HG02763 (cell line): ENCODE results near the gene MS4A3.
"Not testable (repeated sequence)": the region's sequence is repeated elsewhere in the genome, so short reads cannot be mapped to it uniquely, and the experiment has no call there.

ENCODE experiments used
- ATAC-seq: cut with Tn5 transposase; IDR thresholded peaks from one replicate; pipeline ENCODE4 v1.9.1; 2021; ENCODE audit warnings: mild to moderate bottlenecking, moderate library complexity; ENCODE audit not compliant: unreplicated experiment

MS4A3 gene, protein sequence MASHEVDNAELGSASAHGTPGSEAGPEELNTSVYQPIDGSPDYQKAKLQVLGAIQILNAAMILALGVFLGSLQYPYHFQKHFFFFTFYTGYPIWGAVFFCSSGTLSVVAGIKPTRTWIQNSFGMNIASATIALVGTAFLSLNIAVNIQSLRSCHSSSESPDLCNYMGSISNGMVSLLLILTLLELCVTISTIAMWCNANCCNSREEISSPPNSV

DNA sequence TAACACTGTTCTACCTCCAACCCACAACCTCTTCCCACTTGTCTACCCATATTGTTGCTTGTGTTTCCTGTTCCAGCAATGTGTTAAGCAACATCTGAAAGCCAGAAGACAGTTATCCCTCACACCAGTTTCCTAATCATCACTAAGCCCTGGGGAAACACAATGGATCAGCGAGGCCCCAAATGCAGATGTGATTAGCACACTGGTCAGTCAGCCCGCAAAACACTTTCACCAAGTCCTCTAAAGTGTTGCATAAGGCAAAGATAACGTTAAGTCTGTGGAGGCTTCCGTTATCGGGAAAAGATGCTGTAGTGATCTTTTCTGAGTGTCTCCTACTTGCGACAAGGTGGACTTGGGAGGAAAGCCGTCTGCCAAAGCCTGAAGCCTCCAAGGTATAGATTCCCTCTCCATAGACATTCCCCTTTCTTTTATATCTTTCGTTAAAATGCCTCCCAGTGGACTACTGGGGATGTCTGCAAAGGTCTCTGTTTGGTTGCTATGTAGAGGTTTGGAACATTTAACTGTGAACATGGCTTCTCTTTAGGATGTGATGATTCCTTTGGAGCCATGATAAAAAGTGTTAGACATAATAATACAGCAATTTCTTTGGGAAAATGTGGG lies at the start of gene MS4A3:
Gene MS4A3 (plus strand): TSS at position 317 of the 621 bp plus-strand sequence. CDS start 4,496 bp downstream, outside the sequence.
- no peak for ATAC-seq

DNA sequence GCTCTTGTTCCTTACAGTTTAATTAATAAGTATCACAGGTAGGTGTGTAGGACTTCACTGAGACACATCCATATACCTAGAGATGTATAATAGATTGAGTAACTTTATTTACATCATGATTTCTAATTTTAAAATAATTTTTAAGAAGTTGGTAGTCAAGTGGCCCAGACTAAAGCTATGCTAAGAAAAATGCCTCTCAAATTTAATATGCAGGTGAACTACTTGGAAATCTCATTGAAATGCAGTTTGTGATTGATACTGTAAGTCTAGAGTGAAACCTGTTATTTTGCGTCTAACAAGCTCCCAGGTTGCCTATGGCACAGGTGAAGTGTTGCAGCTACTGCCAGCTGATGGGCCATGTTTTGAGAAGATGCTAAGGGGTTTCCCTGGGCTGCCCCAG lies 39.6 kb upstream of the MS4A3 start, which contains the start of gene OOSP4B:
Gene OOSP4B (plus strand): TSS at position 301 of the 400 bp plus-strand sequence.
- ATAC-seq, result no peak

DNA sequence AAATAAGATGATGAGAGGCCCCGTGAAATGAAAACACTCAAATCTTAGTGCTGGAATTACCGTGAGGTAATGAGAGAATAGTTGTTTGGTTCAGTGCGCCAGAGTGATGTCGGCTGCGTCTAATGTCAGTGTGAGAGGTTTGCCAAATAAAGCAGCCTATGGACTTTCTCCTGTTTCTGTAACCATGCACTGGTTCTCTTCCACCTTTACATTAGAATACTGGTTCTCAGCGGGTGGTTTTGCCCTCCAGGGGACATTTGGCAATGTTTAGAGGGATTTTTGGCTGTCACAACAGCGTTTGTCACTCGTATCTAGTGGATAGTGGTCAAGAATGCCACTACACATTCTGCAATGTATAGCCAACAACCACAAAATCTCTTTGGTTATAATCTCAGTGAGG lies 38.4 kb upstream of the MS4A3 start:
- ATAC-seq, result no peak

DNA sequence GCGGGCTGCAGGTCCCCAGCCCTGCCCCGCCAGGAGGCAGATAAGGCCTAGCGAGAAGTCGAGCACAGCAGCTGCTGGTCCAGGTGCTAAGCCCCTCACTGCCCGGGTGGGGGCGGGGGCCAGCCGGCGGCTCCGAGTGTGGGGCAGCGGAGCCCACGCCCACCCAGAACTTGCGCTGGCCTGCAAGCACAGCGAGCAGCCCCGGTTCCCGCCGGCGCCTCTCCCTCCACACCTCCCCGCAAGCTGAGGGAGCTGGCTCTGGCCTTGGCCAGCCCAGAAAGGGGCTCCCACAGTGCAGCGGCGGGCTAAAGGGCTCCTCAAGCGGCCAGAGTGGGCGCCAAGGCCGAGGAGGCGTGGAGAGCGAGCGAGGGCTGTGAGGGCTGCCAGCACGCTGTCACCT lies 36.1 kb upstream of the MS4A3 start:
- not testable (repeated sequence) for ATAC-seq

DNA sequence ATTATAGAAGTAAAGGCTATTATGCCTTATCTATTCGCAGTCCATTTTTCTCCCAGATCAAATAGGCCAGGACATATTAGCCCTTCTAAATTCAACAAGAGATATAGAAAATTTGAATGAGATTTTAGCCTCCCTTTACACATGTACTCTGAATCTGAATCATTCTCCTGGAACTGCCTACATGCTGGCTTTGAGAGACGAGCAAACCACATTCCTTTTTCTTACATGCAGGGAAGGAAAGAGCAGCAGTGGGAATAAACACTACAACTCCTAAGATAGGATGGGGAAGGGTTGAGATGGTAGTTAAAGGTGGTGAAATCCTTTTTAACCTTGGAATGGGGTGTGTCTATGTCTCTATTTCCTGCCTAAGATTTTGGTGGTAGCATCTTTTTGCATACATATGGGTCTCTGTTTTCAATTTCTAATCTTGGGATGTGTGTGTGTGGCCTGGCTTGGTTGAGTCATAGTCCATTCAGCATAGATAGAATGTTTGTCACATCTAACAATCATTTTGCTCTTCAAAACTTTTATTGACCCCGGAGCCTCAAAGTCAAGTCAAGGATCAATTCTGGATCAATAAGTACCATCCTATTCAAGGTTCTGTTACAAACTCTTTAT lies 27.3 kb upstream of the MS4A3 start:
- no peak for ATAC-seq

DNA sequence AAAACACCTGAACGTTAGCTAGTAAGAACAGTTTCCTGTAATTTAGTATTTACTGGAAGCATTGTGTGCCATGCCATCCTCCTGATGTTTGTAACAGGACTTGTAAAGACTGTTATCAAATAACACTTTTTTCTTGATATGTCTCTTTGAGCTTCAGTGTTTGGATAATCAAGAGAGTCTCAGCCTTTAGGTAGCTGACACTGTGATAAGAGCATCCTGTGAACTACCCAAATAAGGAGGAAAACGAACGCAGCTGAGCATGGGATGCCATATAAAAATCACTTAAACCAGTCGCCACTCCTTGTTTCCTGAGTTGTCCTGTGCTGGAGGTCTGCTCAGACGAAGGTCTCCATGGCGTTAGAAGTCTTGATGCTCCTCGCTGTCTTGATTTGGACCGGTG lies 16.4 kb upstream of the MS4A3 start, which contains the start of gene OOSP2:
Gene OOSP2 (plus strand): TSS at position 301 of the 400 bp plus-strand sequence. CDS start 51 bp downstream, at position 352.
- no peak for ATAC-seq

DNA sequence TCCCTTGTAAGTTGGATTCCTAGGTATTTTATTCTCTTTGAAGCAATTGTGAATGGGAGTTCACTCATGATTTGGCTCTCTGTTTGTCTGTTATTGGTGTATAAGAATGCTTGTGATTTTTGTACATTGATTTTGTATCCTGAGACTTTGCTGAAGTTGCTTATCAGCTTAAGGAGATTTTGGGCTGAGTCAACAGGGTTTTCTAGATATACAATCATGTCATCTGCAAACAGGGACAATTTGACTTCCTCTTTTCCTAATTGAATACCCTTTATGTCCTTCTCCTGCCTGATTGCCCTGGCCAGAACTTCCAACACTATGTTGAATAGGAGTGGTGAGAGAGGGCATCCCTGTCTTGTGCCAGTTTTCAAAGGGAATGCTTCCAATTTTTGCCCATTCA lies 6.0 kb upstream of the MS4A3 start:
- not testable (repeated sequence) for ATAC-seq

DNA sequence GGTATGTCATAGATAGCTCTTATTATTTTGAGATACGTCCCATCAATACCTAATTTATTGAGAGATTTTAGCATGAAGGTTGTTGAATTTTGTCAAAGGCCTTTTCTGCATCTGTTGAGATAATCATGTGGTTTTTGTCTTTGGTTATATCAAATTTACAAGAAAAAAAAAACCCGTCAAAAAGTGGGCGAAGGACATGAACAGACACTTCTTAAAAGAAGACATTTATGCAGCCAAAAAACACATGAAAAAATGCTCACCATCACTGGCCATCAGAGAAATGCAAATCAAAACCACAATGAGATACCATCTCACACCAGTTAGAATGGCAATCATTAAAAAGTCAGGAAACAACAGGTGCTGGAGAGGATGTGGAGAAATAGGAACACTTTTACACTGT lies 5.6 kb upstream of the MS4A3 start:
- ATAC-seq, result not testable (repeated sequence)

DNA sequence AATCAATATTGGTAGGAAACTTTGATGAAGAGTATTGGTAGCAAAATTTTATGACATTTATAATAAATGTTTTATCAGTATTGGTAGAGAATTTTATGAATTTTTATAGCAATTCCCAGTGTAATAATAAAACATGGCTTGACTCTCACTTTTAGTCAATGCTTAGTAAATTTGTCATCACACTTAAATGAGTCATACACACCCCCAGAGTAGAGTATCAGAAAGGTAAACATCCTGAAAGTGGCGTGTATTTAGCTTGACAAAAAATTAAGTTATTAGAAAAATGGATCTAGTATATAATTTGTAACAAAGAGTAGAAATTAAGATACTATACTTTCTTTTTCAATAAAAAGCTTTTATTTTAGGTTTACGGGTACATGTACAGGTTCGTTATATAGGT lies 2.6 kb downstream of the MS4A3 start:
- no peak for ATAC-seq

DNA sequence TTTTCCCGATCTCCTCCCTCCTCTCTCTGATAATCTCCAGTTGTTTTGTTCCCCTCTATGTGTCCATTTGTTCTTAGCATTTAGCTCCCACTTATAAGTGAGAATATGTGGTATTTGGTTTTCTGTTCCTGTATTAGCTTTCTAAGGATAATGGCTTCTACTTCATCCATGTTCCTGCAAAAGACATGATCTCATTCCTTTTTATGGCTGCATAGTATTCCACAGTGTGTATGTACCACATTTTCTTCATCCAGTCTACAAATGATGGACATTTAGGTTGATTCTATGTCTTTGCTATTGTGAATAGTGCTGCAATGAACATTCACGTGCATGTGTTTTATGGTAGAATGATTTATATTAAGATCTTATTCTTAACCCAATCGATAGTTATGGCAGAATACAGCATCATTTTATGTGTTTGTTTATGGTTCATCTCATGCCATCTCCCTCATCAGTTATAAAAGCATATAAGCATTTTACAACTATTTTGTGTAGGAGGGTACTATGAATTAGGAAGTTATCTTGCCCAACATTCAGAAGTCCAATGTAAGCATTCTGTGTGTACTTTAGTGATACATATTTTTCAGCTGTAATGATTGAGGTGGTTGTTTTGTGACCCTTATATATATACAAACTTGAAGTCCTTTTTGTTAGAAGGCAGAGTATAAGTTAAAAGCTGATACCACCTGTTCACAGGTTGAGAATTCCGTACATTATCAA lies 3.2 kb downstream of the MS4A3 start:
- no peak for ATAC-seq

DNA sequence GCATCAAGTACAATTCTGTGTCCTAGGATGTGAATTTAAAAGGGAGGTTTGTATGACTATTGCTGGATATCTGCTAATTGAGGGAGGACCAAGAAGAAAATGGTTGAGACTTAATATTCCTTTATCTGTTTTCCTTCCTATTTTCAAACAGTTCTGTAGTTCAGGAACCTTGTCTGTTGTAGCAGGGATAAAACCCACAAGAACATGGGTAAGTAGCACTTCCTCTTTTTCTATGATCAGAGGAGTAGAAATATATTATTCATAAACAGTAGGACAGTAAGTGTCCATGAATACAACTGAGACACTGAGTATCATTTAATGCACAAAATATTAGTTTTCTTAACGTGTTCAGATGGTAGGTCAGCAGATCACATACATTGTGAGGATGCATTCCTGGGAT lies 7.6 kb downstream of the MS4A3 start:
- ATAC-seq, result no peak

DNA sequence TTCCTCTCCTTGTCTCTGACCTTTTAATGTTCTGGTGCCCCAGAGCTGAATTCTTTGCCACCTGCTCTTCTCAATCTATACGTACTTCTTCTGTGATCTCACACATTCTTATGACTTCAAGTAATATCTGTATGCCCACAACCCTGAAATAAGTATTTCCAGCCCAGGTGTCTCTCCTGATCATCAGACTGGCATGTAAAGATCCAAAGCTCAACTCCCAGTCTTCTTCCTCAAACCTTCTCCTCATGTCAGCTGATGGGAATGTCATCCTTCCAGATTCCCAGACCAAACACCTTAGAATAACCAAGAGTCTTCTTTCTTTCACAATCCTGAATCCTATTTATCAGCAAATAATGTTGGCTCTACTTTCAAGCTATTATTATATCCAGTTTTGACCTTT lies 9.3 kb downstream of the MS4A3 start:
- ATAC-seq, result no peak

DNA sequence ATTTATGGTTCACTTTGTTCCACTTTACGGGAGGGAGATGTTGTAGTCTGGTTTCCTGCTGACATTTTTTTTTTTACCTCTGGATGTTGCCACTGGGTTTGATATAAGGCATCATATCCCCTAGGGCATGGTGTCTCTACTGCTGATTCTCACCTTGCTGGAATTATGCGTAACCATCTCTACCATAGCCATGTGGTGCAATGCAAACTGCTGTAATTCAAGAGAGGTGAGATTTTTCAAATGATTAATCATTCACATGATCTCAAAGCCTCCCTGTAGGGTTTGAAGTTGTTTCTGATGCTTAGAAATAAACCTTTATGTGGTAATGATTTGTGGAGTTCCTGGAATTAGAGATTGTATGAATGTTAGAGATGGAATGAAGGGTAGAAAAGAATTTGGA lies 13.0 kb downstream of the MS4A3 start:
- no peak for ATAC-seq

DNA sequence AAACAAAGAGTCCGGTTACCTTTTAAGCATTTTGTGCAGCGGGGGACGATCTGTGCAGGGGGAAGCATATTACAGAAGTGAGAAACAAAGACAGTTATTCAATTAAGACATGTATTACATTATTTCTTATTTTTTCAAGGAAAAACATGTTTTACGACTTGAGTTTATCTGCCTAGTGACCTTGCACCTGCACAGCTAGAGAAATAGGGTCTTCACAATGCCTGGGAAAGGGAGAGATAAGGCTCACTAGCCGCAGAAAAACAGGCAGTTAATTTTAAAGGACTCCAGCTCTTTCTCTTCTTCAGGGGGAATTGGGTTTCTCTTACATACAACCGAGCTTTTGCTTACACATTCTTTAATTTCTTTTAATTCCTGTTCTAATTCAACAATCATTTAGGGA lies 15.2 kb downstream of the MS4A3 start:
- not testable (repeated sequence) for ATAC-seq

DNA sequence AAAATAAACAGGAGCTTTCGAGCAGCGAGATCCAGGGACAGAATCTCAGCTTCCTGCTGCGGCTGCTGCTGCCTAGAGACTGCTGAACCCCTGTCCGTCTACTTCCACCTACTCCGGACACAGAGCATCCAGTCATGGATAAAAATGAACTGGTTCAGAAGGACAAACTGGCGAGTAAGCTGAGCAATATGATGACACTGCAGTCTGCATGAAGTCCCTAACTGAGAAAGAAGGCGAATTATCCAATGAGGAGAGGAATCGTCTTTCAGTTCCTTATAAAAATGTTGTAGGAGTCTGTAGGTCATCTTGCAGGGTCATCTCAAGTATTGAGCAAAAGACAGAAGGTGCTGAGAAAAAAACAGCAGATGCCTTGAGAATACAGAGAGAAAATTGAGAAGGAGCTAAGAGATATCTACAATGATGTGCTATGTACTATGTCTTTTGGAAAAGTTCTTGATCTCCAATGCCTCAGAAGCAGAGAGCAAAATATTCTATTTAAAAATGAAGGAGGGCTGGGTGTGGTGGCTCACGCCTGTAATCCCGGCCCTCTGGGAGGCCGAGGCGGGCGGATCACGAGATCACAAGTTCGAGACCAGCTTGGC lies 20.9 kb downstream of the MS4A3 start:
- no peak for ATAC-seq

DNA sequence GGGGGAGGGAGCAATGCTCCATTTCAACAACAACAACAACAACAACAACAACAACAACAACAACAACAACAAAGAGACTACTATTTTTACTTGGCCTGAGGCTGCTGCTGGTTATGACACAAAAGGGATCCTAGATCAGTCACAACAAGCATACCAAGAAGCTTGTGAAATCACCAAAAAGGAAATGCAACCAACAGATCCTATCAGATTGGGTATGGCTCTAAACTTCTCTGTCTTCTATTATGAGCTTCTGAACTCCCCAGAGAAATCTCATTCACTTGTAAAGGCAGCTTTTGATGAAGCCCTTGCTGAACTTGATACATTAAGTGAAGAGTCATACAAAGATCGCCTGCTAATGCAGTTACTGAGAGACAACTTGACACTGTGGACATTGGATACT lies 21.5 kb downstream of the MS4A3 start:
- ATAC-seq, result no peak

DNA sequence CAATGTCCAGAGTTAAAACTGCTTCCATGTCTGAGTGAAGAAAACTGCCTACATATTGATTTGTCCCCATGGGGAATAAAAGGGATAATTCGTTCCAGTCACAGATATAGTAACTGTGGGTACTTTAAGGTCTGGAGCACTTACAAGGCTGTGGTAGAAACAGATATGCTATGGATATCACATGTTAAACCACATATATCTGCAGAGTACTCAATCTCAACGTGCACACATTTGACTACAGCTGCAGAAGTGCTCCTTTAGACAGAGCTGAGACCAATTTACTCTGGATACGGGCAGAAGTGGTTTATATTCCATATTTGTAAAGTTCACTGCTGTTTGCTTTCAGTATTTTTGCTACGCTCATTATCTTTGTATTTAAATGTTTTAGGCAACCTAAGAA lies 22.3 kb downstream of the MS4A3 start:
- ATAC-seq, result no peak

DNA sequence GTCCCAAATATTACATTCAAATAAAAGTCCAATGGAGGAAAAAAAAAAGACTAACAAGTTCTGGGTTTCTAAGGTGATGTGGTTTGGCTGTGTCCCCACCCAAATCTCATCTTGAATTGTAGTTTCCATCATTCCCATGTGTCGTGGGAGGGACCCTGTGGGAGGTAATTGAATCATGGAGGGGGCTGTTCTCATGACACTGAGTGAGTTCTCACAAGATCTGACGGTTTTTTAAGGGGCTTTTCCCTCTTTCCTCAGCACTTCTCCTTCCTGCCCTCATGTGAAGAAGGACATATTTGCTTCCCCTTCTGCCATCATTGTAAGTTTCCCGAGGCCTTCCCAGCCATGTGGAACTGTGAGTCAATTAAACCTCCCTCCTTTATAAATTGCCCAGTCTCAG lies 24.1 kb downstream of the MS4A3 start:
- no peak for ATAC-seq

DNA sequence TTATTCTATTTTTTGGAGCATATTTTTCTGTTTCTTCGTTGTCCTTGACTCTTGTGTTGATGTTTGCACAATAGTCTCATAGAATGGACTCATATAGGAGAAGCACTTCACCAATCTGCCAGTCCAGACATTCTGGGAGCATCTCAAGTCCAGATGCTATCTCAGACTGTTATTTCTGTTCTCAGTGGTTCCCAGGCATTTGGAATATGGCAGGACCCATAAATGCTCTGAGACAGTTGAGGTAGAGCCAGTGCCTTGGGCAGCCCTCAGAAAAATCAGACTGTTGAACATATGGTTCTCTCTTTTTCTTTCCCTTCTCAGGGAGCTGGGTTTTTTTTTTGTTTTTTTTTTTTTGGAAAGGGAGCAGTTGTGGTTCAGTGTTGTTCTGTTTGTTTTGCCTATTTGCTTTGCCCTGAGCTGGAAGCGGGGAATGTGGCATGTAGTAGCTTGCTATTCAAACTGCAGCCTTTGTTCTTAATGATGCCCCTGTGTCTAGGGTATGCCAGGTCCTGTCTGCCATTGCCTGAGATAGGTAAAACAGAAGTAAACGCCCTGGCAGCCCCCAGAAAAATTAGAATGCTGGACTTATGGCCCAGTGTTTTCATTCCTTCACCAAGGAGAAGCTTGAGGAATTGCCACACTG lies 28.3 kb downstream of the MS4A3 start:
- no peak for ATAC-seq

DNA sequence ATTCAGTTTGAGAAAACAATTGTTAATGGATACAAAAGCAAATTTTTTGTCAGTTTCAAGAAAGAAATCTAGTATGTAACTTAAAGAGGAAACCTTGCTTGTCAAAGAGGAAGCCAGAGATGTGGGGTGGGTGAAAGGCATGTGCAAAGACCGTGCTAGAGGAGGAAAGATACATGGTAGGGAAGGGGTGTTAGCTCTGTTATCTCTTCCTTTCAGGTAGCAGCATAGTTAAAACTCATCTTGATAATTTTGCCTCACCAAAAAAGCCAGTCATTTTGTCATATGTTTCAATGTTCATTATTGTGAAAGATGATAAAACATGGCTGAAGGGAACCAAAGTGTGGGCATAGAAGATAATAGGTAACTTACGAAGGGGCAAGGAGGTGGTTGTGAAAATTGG lies 29.4 kb downstream of the MS4A3 start:
- ATAC-seq, result no peak

DNA sequence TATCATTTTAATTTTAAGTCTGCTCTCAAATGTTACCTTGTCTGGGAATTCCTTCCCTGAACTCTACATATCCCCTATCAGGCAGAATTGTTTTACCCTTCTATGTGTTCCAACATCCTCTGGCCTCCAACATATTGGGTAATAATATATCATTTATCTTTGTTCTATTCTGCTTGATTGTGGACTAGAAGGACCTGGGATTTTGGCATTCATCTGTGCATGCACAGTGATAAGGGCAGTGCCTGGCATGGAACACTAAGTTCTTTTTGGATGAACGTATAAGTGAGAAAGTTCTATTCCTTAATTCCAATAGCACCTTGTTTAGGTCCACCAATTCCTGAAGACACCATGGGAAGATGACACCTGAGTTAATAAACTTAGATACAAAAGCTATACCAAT lies 30.8 kb downstream of the MS4A3 start:
- ATAC-seq, result no peak
